Heart left ventricle (tissue), 16 donors: Measurements from ENCODE around the gene PHAX. TPM values are rescaled to one million over a fixed set of nuclear protein-coding genes. Genes with fewer than 3 reads are reported as not detected.

Experiments
- ATAC-seq, 4 donors: fragments of 200-7000 bp; cut with Tn5 transposase; one replicate each; pipeline ENCODE4 v1.9.1; 2020 to 2022; ENCODE audit warnings: moderate library complexity in 4 of 4, mild to moderate bottlenecking in 3 of 4, moderate number of reproducible peaks in 1 of 4
- DNase-seq, 5 donors: peaks; one replicate each; pipeline ENCODE4 v3.0.0-alpha.2; 2020
- H3K27ac ChIP-seq, 12 donors: fragments of 200-600 bp; sonication (generic) in 4 of 12; one replicate each; pipeline versions ENCODE4 v1.5.0 to v1.8.0; 2016 to 2022; ENCODE audit warnings: mild to moderate bottlenecking in 2 of 12
- H3K27me3 ChIP-seq, 9 donors: fragments of 200-600 bp; sonication (generic) in 2 of 9; one replicate each; pipeline versions ENCODE4 v1.5.1 to v1.8.0; 2016 to 2022; ENCODE audit warnings: mild to moderate bottlenecking in 3 of 9
- H3K36me3 ChIP-seq, 9 donors: fragments of 200-600 bp; sonication (generic) in 2 of 9; one replicate each; pipeline versions ENCODE4 v1.5.0 to v1.8.0; 2018 to 2022; ENCODE audit warnings: mild to moderate bottlenecking in 2 of 9
- H3K4me1 ChIP-seq, 12 donors: fragments of 200-600 bp; sonication (generic) in 4 of 12; one replicate each; pipeline versions ENCODE4 v1.5.0 to v1.8.0; 2016 to 2022; ENCODE audit warnings: mild to moderate bottlenecking in 3 of 12
- H3K4me3 ChIP-seq, 12 donors: fragments of 200-600 bp; sonication (generic) in 4 of 12; one replicate each; pipeline versions ENCODE4 v1.5.0 to v1.8.0; 2017 to 2022; ENCODE audit warnings: mild to moderate bottlenecking in 9 of 12, moderate library complexity in 4 of 12
- H3K9me3 ChIP-seq, 12 donors: fragments of 200-600 bp; sonication (generic) in 4 of 12; one replicate each; pipeline versions ENCODE4 v1.5.0 to v1.8.0; 2016 to 2022; ENCODE audit warnings: mild to moderate bottlenecking in 1 of 12
- CTCF ChIP-seq, 12 donors: fragments of 200-600 bp; sonication (generic) in 4 of 12; IDR thresholded peaks; one replicate each; pipeline versions ENCODE4 v1.5.0 to v1.8.0; 2018 to 2022; ENCODE audit warnings: antibody characterized with exemption in 12 of 12, mild to moderate bottlenecking in 5 of 12
- POLR2A ChIP-seq, 2 donors: fragments of 450-650 bp; IDR thresholded peaks; one replicate each; pipeline ENCODE4 v1.6.1; 2017; ENCODE audit warnings: antibody characterized with exemption in 2 of 2, mild to moderate bottlenecking in 2 of 2, moderate library complexity in 2 of 2
- WGBS, 4 donors: extraction: QIAGEN DNeasy Blood & Tissue Kit in 2 of 4; methylation state at CpG; one replicate each; pipeline versions ENCODE4 v1.1.5 to v1.1.7; 2013 to 2018; 5-methylcytosine and 5-hydroxymethylcytosine counted together
- intact Hi-C, 10 donors: fragments of 100-400 bp; cut with DNase I; formaldehyde crosslinking; loops; one replicate each; pipeline versions ENCODE4 v1.11.1 to v1.14.2; 2022
- polyA plus RNA-seq, 2 donors: library from polyadenylated mRNA; stranded (reverse); fragments of 200-250 nt; gene quantifications; one replicate each; pipeline ENCODE4 v1.2.3, GENCODE V29; 2013
- total RNA-seq, 9 donors: library from RNA; depleted of rRNA in 2 of 9; stranded (reverse); fragments of >200 nt in 2 of 9; fragmentation: NEBNext Ultra II Directional in 3 of 9; extraction: Animal tissue kit (Norgen Biotek cat#: 25700) in 3 of 9; gene quantifications; one replicate each; pipeline versions ENCODE4 v1.1.0 to v1.2.4, GENCODE V29; 2016 to 2023
- donor health status: ischemic (EF 13 %, LVEDD 7.1; RV severe dilation, severe dysfunction).
- donor health status: healthy with polysubstance abuse.
- donor health status: DM: no; HTN: yes; CAD: no.
- donor health status: DM: no; HTN: no; CAD: no.
- donor health status: ischemic (EF 25% LVEDD 6.9; RV normal size, moderate dysfunction).
- donor health status: ischemic (EF 25% LVEDD 5.7; RV mildly dilated, moderate dysfunction).
- donor health status: healthy.
- donor health status: DM: yes; HTN: yes; CAD: no.
- donor health status: ischemic (EF 35%, LVEDD 5.7; RV mildly dilated, moderate dysfunction).
- donor health status: nonischemic (EF 11% LVEDD 7.7; RV severe dilation, severe dysfunction).
- donor health status: DM: yes; HTN: yes; CAD: no.
- donor health status: PGD.
- donor health status: ischemic (EF 29% LVEDD 5.4; RV normal size, mild dysfunction).
- donor health status: nonischemic (EF 23%, LVEDD 6.1; RV moderate dilation, normal function).

The PHAX gene
- total and polyA plus RNA-seq, 11 donors, result 16.6 to 32.7 (median 29.6) TPM

GRCh38 chr5:126628102-126628501, 27.4 kb downstream of the PHAX start:
- intact Hi-C loops, result no loop called here
- TF ChIP-seq POLR2A (IDR thresholded peaks at IDR 0.05) (no peak), CTCF (IDR thresholded peaks at IDR 0.05) (no peak)
- DNase-seq (no peak), ATAC-seq (no peak)
- Histone ChIP-seq H3K27ac (no peak overlapping the region), H3K4me1 (peaks cover 0 to 14% (median 0%) of the 10 kb centered on the region in 12 donors), H3K9me3 (no peaks in the 10 kb centered on the region), H3K27me3 (no peaks in the 10 kb centered on the region), H3K36me3 (peaks cover 0 to 47% (median 33%) of the 10 kb centered on the region in 9 donors), H3K4me3 (no peak overlapping the region)
- WGBS, 4 donors, result 90 to 95% (median 93%) methylated on average over 11 of the region's 11 CpGs

GRCh38 chr5:126631920-126632319, 31.2 kb downstream of the PHAX start:
- WGBS, 4 donors, result 64 to 71% (median 70%) methylated on average over 3 of the region's 3 CpGs
- no peak for TF ChIP-seq CTCF (IDR thresholded peaks at IDR 0.05)
- no peak for TF ChIP-seq POLR2A (IDR thresholded peaks at IDR 0.05)

GRCh38 chr5:126633552-126633951, 32.8 kb downstream of the PHAX start:
- TF ChIP-seq POLR2A (IDR thresholded peaks at IDR 0.05) (no peak), CTCF (IDR thresholded peaks at IDR 0.05) (no peak)
- intact Hi-C loops, result no loop called here
- H3K9me3 ChIP-seq, result no peaks in the 10 kb centered on the region
- no peaks in the 10 kb centered on the region for H3K36me3 ChIP-seq
- WGBS, 4 donors, result 89 to 92% (median 91%) methylated on average over 4 of the region's 4 CpGs
- DNase-seq, result no peak
- no peak for ATAC-seq
- no peaks in the 10 kb centered on the region for H3K27me3 ChIP-seq
- H3K4me1 ChIP-seq, result no peaks in the 10 kb centered on the region
- no peak overlapping the region for H3K4me3 ChIP-seq
- no peak overlapping the region for H3K27ac ChIP-seq

More at GRCh38 chr5:126631920-126632319, 31.2 kb downstream of the PHAX start:
- Histone ChIP-seq H3K4me3 (no peak overlapping the region), H3K4me1 (no peaks in the 10 kb centered on the region), H3K36me3 (peaks cover 0 to 12% (median 8%) of the 10 kb centered on the region in 9 donors), H3K27ac (no peak overlapping the region), H3K9me3 (no peaks in the 10 kb centered on the region), H3K27me3 (no peaks in the 10 kb centered on the region)
- DNase-seq (no peak), ATAC-seq (no peak)
- intact Hi-C loops, result no loop called here

GRCh38 chr5:126635585-126635984, 34.8 kb downstream of the PHAX start:
- 88 to 95% (median 93%) methylated on average over 3 of the region's 3 CpGs for WGBS, 4 donors
- H3K4me3 ChIP-seq, result no peak overlapping the region

More at GRCh38 chr5:126635585-126635984, 34.8 kb downstream of the PHAX start:
- Histone ChIP-seq H3K27ac (no peak overlapping the region), H3K9me3 (no peaks in the 10 kb centered on the region), H3K4me1 (no peaks in the 10 kb centered on the region), H3K36me3 (no peaks in the 10 kb centered on the region), H3K27me3 (no peaks in the 10 kb centered on the region)
- no peak for DNase-seq
- intact Hi-C loops, result no loop called here
- no peak for ATAC-seq
- TF ChIP-seq CTCF (IDR thresholded peaks at IDR 0.05) (no peak), POLR2A (IDR thresholded peaks at IDR 0.05) (no peak)
